ENCODE data around the gene PLPPR3. TPM values are rescaled to one million over a fixed set of nuclear protein-coding genes. Genes with fewer than 3 reads are reported as not detected.

The PLPPR3 gene
- total RNA-seq, 1 donor from 2014 or later = 46.3 TPM

DNA sequence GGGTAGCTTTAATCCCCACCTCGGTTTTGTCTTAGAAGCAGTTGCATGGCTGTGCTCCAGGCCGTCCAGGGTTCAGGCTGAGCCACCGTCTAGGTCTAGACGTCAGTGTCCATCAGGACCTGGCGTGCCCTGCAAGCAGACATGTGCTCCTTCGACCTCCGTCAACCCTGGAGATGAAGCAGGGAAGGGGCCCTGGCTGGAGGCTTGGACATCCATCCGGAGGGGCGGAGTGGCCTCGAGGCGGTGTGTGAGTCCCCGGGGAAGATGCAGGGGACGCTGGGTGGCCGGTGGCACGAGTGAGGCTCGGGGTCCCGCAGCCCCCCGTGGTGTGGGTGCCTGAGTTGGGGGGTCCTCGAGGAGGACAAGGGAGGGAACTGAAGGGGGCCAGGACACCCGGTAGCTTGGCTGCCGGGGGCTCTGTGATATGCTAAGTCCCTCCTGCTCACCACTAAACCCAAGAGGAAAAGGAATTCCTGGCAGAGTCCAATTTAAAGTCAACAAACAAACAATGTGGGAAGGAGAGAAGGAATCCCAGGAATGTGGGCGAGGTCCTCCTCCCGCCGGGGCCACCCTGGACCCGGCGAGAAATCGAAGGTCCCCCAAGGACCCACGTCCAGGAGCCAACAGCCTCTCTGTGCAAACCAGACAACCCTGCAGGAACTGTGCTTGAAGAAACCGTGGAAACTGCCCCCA, 39.4 kb downstream of the PLPPR3 start:
- peaks cover 10% of the 10 kb centered on the region for H3K27me3 Mint-ChIP-seq (ENCODE audit: low read depth)
- H3K9me3 Mint-ChIP-seq = no peaks in the 10 kb centered on the region
- DNase-seq (ENCODE audit: low read depth, low spot score) = no peak
- peaks cover 3% of the 10 kb centered on the region for H3K4me1 Mint-ChIP-seq
- no peak overlapping the region for H3K27ac Mint-ChIP-seq (ENCODE audit: unreplicated experiment)
- H3K4me3 Mint-ChIP-seq = no peak overlapping the region
- TF ChIP-seq, protein P1, sequence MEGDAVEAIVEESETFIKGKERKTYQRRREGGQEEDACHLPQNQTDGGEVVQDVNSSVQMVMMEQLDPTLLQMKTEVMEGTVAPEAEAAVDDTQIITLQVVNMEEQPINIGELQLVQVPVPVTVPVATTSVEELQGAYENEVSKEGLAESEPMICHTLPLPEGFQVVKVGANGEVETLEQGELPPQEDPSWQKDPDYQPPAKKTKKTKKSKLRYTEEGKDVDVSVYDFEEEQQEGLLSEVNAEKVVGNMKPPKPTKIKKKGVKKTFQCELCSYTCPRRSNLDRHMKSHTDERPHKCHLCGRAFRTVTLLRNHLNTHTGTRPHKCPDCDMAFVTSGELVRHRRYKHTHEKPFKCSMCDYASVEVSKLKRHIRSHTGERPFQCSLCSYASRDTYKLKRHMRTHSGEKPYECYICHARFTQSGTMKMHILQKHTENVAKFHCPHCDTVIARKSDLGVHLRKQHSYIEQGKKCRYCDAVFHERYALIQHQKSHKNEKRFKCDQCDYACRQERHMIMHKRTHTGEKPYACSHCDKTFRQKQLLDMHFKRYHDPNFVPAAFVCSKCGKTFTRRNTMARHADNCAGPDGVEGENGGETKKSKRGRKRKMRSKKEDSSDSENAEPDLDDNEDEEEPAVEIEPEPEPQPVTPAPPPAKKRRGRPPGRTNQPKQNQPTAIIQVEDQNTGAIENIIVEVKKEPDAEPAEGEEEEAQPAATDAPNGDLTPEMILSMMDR (conservative IDR thresholded peaks at IDR 0.05) = no peak
- no peaks in the 10 kb centered on the region for H3K36me3 Mint-ChIP-seq (ENCODE audit: low read depth)

- no peak overlapping the region for H3K27ac Mint-ChIP-seq (ENCODE audit: unreplicated experiment)
- peaks cover 3% of the 10 kb centered on the region for H3K4me1 Mint-ChIP-seq
- peaks cover 10% of the 10 kb centered on the region for H3K27me3 Mint-ChIP-seq (ENCODE audit: low read depth)
- no peak overlapping the region for H3K4me3 Mint-ChIP-seq
- TF ChIP-seq, protein P1 (conservative IDR thresholded peaks at IDR 0.05) = no peak
- DNase-seq (ENCODE audit: low read depth, low spot score) = no peak
- H3K9me3 Mint-ChIP-seq = no peaks in the 10 kb centered on the region
- H3K36me3 Mint-ChIP-seq (ENCODE audit: low read depth) = no peaks in the 10 kb centered on the region
Observed at GRCh38 chr19:781800-782184, 40.0 kb downstream of the PLPPR3 start.

- Mint-ChIP-seq H3K36me3 (ENCODE audit: low read depth) (no peaks in the 10 kb centered on the region), H3K27ac (ENCODE audit: unreplicated experiment) (no peak overlapping the region), H3K9me3 (no peaks in the 10 kb centered on the region)
Observed at GRCh38 chr19:780935-781334, 40.8 kb downstream of the PLPPR3 start.

DNA sequence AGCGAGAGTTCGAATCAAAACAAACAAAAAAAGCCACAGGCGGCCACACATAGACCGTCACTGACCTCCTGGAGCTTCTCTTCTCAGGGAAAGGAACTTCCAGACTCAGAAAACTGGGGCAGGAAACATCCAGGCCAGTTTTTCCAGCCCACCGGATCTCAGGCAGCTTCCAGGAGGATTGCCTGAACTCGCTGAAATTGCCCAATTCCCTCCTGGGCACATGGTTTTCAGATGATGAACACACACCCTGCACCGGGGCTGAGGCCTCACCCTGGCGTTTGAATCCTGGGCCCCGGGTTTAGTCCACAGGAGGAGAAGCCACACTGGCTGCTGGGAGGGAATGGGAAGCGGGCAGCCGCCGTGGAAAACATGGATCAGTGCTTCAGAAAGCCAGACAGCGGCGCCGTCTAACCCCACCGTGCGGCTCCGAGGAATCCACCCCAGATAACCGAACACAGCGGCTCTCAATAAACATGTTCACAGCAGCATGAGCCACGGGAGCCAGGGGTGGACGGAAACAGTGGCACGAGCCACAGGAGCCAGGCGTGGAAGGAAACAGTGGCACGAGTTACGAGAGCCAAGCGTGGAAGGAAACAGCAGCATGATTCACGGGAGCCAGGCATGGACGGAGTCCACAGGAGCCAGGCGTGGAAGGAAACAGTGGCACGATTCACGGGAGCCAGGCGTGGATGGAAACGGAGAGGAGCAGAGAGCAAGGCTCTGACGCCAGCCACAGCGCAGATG, 42.7 kb downstream of the PLPPR3 start:
- Mint-ChIP-seq H3K36me3 (ENCODE audit: low read depth) (no peaks in the 10 kb centered on the region), H3K27me3 (ENCODE audit: low read depth) (peaks cover 10% of the 10 kb centered on the region), H3K4me1 (peaks cover 3% of the 10 kb centered on the region), H3K9me3 (no peaks in the 10 kb centered on the region), H3K4me3 (no peak overlapping the region), H3K27ac (ENCODE audit: unreplicated experiment) (no peak overlapping the region)
- DNase-seq (ENCODE audit: low read depth, low spot score) = no peak
- TF ChIP-seq, protein P1 (conservative IDR thresholded peaks at IDR 0.05) = no peak

More at GRCh38 chr19:780935-781334, 40.8 kb downstream of the PLPPR3 start:
- DNase-seq (ENCODE audit: low read depth, low spot score) = no peak
- TF ChIP-seq, protein P1 (conservative IDR thresholded peaks at IDR 0.05) = no peak
- Mint-ChIP-seq H3K27me3 (ENCODE audit: low read depth) (peaks cover 10% of the 10 kb centered on the region), H3K4me1 (peaks cover 3% of the 10 kb centered on the region), H3K4me3 (no peak overlapping the region)

GRCh38 chr19:776549-776948, 45.2 kb downstream of the PLPPR3 start:
- H3K27ac Mint-ChIP-seq (ENCODE audit: unreplicated experiment) = no peak overlapping the region
- TF ChIP-seq, protein P1 (conservative IDR thresholded peaks at IDR 0.05) = no peak

More at GRCh38 chr19:776549-776948, 45.2 kb downstream of the PLPPR3 start:
- no peaks in the 10 kb centered on the region for H3K9me3 Mint-ChIP-seq
- H3K27me3 Mint-ChIP-seq (ENCODE audit: low read depth) = no peaks in the 10 kb centered on the region
- no peak overlapping the region for H3K4me3 Mint-ChIP-seq
- H3K36me3 Mint-ChIP-seq (ENCODE audit: low read depth) = no peaks in the 10 kb centered on the region
- DNase-seq (ENCODE audit: low read depth, low spot score) = no peak
- H3K4me1 Mint-ChIP-seq = no peaks in the 10 kb centered on the region

Data from neural crest cell (in vitro differentiated cells).